ENCODE data around the gene C1QTNF8. TPM values are rescaled to one million over a fixed set of nuclear protein-coding genes. Genes with fewer than 3 reads are reported as not detected.

The C1QTNF8 gene
- total RNA-seq, 1 donor from 2014 or later: not detected

GRCh38 chr16:1141716-1142115, 45.7 kb upstream of the C1QTNF8 start:
- no peaks in the 10 kb centered on the region for H3K36me3 Mint-ChIP-seq
- H3K9me3 Mint-ChIP-seq: no peaks in the 10 kb centered on the region
- H3K4me3 Mint-ChIP-seq: no peak overlapping the region
- peaks cover 4% of the 10 kb centered on the region for H3K4me1 Mint-ChIP-seq (ENCODE audit: unreplicated experiment)
- no peak for TF ChIP-seq CTCF (conservative IDR thresholded peaks at IDR 0.05)
- H3K27me3 Mint-ChIP-seq: no peaks in the 10 kb centered on the region
- H3K27ac Mint-ChIP-seq: no peak overlapping the region
- no peak for DNase-seq (ENCODE audit: extremely low spot score, unreplicated experiment)

- no peak for TF ChIP-seq CTCF (conservative IDR thresholded peaks at IDR 0.05)
- no peak overlapping the region for H3K27ac Mint-ChIP-seq
- H3K4me1 Mint-ChIP-seq (ENCODE audit: unreplicated experiment): peaks cover 4% of the 10 kb centered on the region
- H3K9me3 Mint-ChIP-seq: no peaks in the 10 kb centered on the region
- no peaks in the 10 kb centered on the region for H3K36me3 Mint-ChIP-seq
- H3K4me3 Mint-ChIP-seq: no peak overlapping the region
- no peak for DNase-seq (ENCODE audit: extremely low spot score, unreplicated experiment)
- H3K27me3 Mint-ChIP-seq: no peaks in the 10 kb centered on the region
Measured at GRCh38 chr16:1141191-1141590, 45.1 kb upstream of the C1QTNF8 start.

GRCh38 chr16:1140582-1141162, 44.6 kb upstream of the C1QTNF8 start:
- no peak for TF ChIP-seq CTCF (conservative IDR thresholded peaks at IDR 0.05)

GRCh38 chr16:1137604-1138003, 41.6 kb upstream of the C1QTNF8 start:
- Mint-ChIP-seq H3K9me3 (no peaks in the 10 kb centered on the region), H3K4me3 (no peak overlapping the region), H3K4me1 (ENCODE audit: unreplicated experiment) (no peaks in the 10 kb centered on the region), H3K36me3 (no peaks in the 10 kb centered on the region), H3K27me3 (no peaks in the 10 kb centered on the region), H3K27ac (no peak overlapping the region)
- DNase-seq (ENCODE audit: extremely low spot score, unreplicated experiment): no peak
- no peak for TF ChIP-seq CTCF (conservative IDR thresholded peaks at IDR 0.05)

More at GRCh38 chr16:1140582-1141162, 44.6 kb upstream of the C1QTNF8 start:
- no peak for DNase-seq (ENCODE audit: extremely low spot score, unreplicated experiment)
- H3K9me3 Mint-ChIP-seq: no peaks in the 10 kb centered on the region
- H3K4me1 Mint-ChIP-seq (ENCODE audit: unreplicated experiment): peaks cover 4% of the 10 kb centered on the region
- no peaks in the 10 kb centered on the region for H3K36me3 Mint-ChIP-seq
- no peak overlapping the region for H3K4me3 Mint-ChIP-seq
- H3K27ac Mint-ChIP-seq: no peak overlapping the region
- H3K27me3 Mint-ChIP-seq: no peaks in the 10 kb centered on the region

- DNase-seq (ENCODE audit: extremely low spot score, unreplicated experiment): no peak
- Mint-ChIP-seq H3K9me3 (no peaks in the 10 kb centered on the region), H3K4me3 (no peak overlapping the region), H3K27ac (no peak overlapping the region), H3K27me3 (no peaks in the 10 kb centered on the region), H3K4me1 (ENCODE audit: unreplicated experiment) (no peaks in the 10 kb centered on the region), H3K36me3 (no peaks in the 10 kb centered on the region)
- no peak for TF ChIP-seq CTCF (conservative IDR thresholded peaks at IDR 0.05)
Measured at GRCh38 chr16:1135459-1135825, 39.4 kb upstream of the C1QTNF8 start.
